ENCODE measurements around the gene DDI2.

- TF ChIP-seq POLR2AphosphoS5 (IDR thresholded peaks at IDR 0.05; ENCODE audit: borderline replicate concordance, low read depth, low read length) (no peak), EZH2 (IDR thresholded peaks at IDR 0.05) (no peak)
These were observed 83.2 kb downstream of the DDI2 start for GRCh38 chr1:15700508-15700907.

Measured in SK-N-MC (cell line).